Type B pancreatic cell (in vitro differentiated cells): ENCODE data around the gene BTK. TPM values are rescaled to one million over a fixed set of nuclear protein-coding genes. Genes with fewer than 3 reads are reported as not detected.

ENCODE experiments used
- DNase-seq: peaks from one replicate; pipeline ENCODE4 v3.0.0; 2021; ENCODE audit warnings: mixed read lengths; ENCODE audit not compliant: unreplicated experiment; ENCODE audit errors: extremely low spot score
- H3K27ac Mint-ChIP-seq: 2 replicates; pipeline ENCODE4 v1.8.0; 2021; ENCODE audit warnings: mild to moderate bottlenecking, mixed read lengths
- H3K27me3 Mint-ChIP-seq: 2 replicates; pipeline ENCODE4 v1.8.0; 2021; ENCODE audit warnings: mixed read lengths
- H3K36me3 Mint-ChIP-seq: 2 replicates; pipeline ENCODE4 v1.8.0; 2021; ENCODE audit warnings: mixed read lengths
- H3K4me1 Mint-ChIP-seq: one replicate; pipeline ENCODE4 v1.8.0; 2021; ENCODE audit warnings: mixed read lengths; ENCODE audit not compliant: unreplicated experiment
- H3K4me3 Mint-ChIP-seq: 2 replicates; pipeline ENCODE4 v1.8.0; 2021; ENCODE audit warnings: mild to moderate bottlenecking, mixed read lengths
- H3K9me3 Mint-ChIP-seq: 2 replicates; pipeline ENCODE4 v1.8.0; 2021; ENCODE audit warnings: mixed read lengths
- CTCF ChIP-seq: fragments of 200-600 bp; sonication (generic); conservative IDR thresholded peaks from 2 replicates; pipeline ENCODE4 v1.5.0; 2021; ENCODE audit warnings: antibody characterized with exemption, mild to moderate bottlenecking
- total RNA-seq: library from RNA; stranded (reverse); gene quantifications from 2 replicates; pipeline ENCODE4 v1.2.1, GENCODE V29; 2021; ENCODE audit warnings: low replicate concordance

Gene BTK
- total RNA-seq, 1 donor from 2014 or later, result 0.34 TPM

GRCh38 chrX:101417981-101418841 lies 32.2 kb upstream of the BTK start:
- Mint-ChIP-seq H3K36me3 (peaks cover 3% of the 10 kb centered on the region), H3K4me3 (peak overlapping the region; percentile 93), H3K27ac (peak overlapping the region; percentile 91), H3K4me1 (peaks cover 20% of the 10 kb centered on the region), H3K9me3 (no peaks in the 10 kb centered on the region), H3K27me3 (no peaks in the 10 kb centered on the region)
- TF ChIP-seq CTCF, result no peak
- DNase-seq, result no peak

- H3K9me3 Mint-ChIP-seq, result no peaks in the 10 kb centered on the region
- no peak for DNase-seq
- H3K4me1 Mint-ChIP-seq, result peaks cover 20% of the 10 kb centered on the region
- H3K27me3 Mint-ChIP-seq, result no peaks in the 10 kb centered on the region
- H3K27ac Mint-ChIP-seq, result peak overlapping the region; percentile 91
- no peak for TF ChIP-seq CTCF
- peaks cover 11% of the 10 kb centered on the region for H3K36me3 Mint-ChIP-seq
- peak overlapping the region; percentile 93 for H3K4me3 Mint-ChIP-seq
These were observed 31.2 kb upstream of the BTK start for GRCh38 chrX:101417190-101417589.

- H3K9me3 Mint-ChIP-seq, result no peaks in the 10 kb centered on the region
- H3K4me1 Mint-ChIP-seq, result peaks cover 20% of the 10 kb centered on the region
- no peak for DNase-seq
- TF ChIP-seq CTCF, result no peak
- H3K27me3 Mint-ChIP-seq, result no peaks in the 10 kb centered on the region
- H3K27ac Mint-ChIP-seq, result peak overlapping the region; percentile 91
- H3K4me3 Mint-ChIP-seq, result peak overlapping the region; percentile 93
- H3K36me3 Mint-ChIP-seq, result peaks cover 14% of the 10 kb centered on the region
These were observed 30.7 kb upstream of the BTK start for GRCh38 chrX:101416691-101417090.

- Mint-ChIP-seq H3K4me3 (peak overlapping the region; percentile 71), H3K27me3 (no peaks in the 10 kb centered on the region), H3K9me3 (no peaks in the 10 kb centered on the region), H3K36me3 (peaks cover 16% of the 10 kb centered on the region), H3K27ac (peak overlapping the region; percentile 75), H3K4me1 (peaks cover 24% of the 10 kb centered on the region)
- no peak for DNase-seq
- peak; percentile 85 for TF ChIP-seq CTCF
These were observed 29.5 kb upstream of the BTK start for GRCh38 chrX:101415180-101416145.

GRCh38 chrX:101411984-101412383 lies 26.0 kb upstream of the BTK start:
- Mint-ChIP-seq H3K4me1 (peaks cover 19% of the 10 kb centered on the region), H3K27ac (no peak overlapping the region), H3K27me3 (peaks cover 3% of the 10 kb centered on the region), H3K4me3 (no peak overlapping the region), H3K9me3 (no peaks in the 10 kb centered on the region), H3K36me3 (peaks cover 22% of the 10 kb centered on the region)
- no peak for DNase-seq
- no peak for TF ChIP-seq CTCF
